ENCODE measurements around the gene EEF1AKMT3.

The EEF1AKMT3 gene

GRCh38 chr12:57751788-57752667, 20.4 kb upstream of the EEF1AKMT3 start, which contains the start of gene CDK4:
Gene CDK4 (minus strand): TSS chr12:57752310. CDS start chr12:57751717, 593 bp downstream.
- peak; percentile 97 for DNase-seq

- no peak for DNase-seq
Measured at GRCh38 chr12:57752668-57753000, 19.8 kb upstream of the EEF1AKMT3 start.

GRCh38 chr12:57753756-57754337, 18.6 kb upstream of the EEF1AKMT3 start:
- DNase-seq: no peak

- peak; percentile 38 for DNase-seq
Measured at GRCh38 chr12:57754411-57755193, 17.8 kb upstream of the EEF1AKMT3 start, which contains the start of gene MARCHF9. Gene MARCHF9 (plus strand): TSS chr12:57755103. CDS start chr12:57755529, 426 bp downstream.

- DNase-seq: no peak
Measured at GRCh38 chr12:57755194-57755453, 17.3 kb upstream of the EEF1AKMT3 start.

GRCh38 chr12:57755454-57756372, 16.7 kb upstream of the EEF1AKMT3 start:
- no peak for DNase-seq

GRCh38 chr12:57756406-57757341, 15.7 kb upstream of the EEF1AKMT3 start:
- no peak for DNase-seq

GRCh38 chr12:57757771-57758170, 14.6 kb upstream of the EEF1AKMT3 start:
- DNase-seq: no peak

- DNase-seq: no peak
Measured at GRCh38 chr12:57758552-57759359, 13.7 kb upstream of the EEF1AKMT3 start.

- no peak for DNase-seq
Measured at GRCh38 chr12:57759360-57759980, 12.9 kb upstream of the EEF1AKMT3 start.

GRCh38 chr12:57760347-57760982, 11.9 kb upstream of the EEF1AKMT3 start:
- no peak for DNase-seq

GRCh38 chr12:57761391-57761998, 10.9 kb upstream of the EEF1AKMT3 start:
- DNase-seq: no peak

GRCh38 chr12:57762463-57762862, 10.0 kb upstream of the EEF1AKMT3 start:
- no peak for DNase-seq

- no peak for DNase-seq
Measured at GRCh38 chr12:57763881-57764661, 8.3 kb upstream of the EEF1AKMT3 start.

- no peak for DNase-seq
Measured at GRCh38 chr12:57764662-57765002, 7.8 kb upstream of the EEF1AKMT3 start.

GRCh38 chr12:57765003-57765697, 7.3 kb upstream of the EEF1AKMT3 start:
- no peak for DNase-seq

GRCh38 chr12:57765698-57766463, 6.5 kb upstream of the EEF1AKMT3 start:
- no peak for DNase-seq

Data from NCI-H1092 (cell line).